GM13976 (cell line): ENCODE data around the gene SEC24C.

Source experiments
- DNase-seq: peaks from one replicate; pipeline ENCODE4 v3.0.0; 2012; ENCODE audit warnings: low spot score
- CTCF ChIP-seq: IDR thresholded peaks from 2 replicates; pipeline ENCODE4 v1.5.1; 2012; ENCODE audit warnings: borderline replicate concordance, mild to moderate bottlenecking; ENCODE audit not compliant: insufficient read depth; ENCODE audit errors: extremely low read depth, missing control alignments, control extremely low read depth
- in situ Hi-C: fragments of 300-500 bp; cut with MboI; formaldehyde crosslinking; loops from one replicate; pipeline ENCODE4 v1.12.0; 2022; ENCODE audit warnings: low sequenced_read_pairs, mixed read lengths, inconsistent platforms; ENCODE audit not compliant: unreplicated experiment

Gene SEC24C

GRCh38 chr10:73803680-73804286 lies 59.6 kb downstream of the SEC24C start:
- TF ChIP-seq CTCF = no peak
- in situ Hi-C loops = no loop called here
- peak; percentile 85 for DNase-seq

GRCh38 chr10:73806176-73806950 lies 62.2 kb downstream of the SEC24C start:
- in situ Hi-C loops = no loop called here
- no peak for DNase-seq
- no peak for TF ChIP-seq CTCF

DNA sequence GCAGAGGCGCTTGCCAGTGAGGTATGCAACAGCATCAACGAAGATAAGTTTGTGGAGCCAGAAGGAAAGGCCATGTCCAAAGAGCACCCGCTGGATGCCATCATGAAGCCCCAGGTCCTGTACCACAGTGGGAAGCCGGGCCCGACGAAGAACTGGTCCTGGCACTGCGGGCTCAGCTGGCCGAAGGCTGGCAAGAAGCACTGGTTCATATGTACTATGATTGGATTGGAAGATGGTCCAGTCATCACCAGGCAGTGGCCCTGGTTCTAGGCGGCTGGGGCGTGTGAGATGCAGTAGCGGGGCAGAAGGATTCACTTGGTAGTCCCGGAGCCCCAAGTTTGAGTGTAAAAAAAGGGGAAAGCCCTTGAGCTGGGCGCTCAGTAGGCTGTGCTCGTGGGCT lies 63.3 kb downstream of the SEC24C start:
- no peak for TF ChIP-seq CTCF
- no peak for DNase-seq
- in situ Hi-C loops = no loop called here

GRCh38 chr10:73808021-73808815 lies 64.0 kb downstream of the SEC24C start:
- in situ Hi-C loops = no loop called here
- no peak for DNase-seq
- no peak for TF ChIP-seq CTCF

DNA sequence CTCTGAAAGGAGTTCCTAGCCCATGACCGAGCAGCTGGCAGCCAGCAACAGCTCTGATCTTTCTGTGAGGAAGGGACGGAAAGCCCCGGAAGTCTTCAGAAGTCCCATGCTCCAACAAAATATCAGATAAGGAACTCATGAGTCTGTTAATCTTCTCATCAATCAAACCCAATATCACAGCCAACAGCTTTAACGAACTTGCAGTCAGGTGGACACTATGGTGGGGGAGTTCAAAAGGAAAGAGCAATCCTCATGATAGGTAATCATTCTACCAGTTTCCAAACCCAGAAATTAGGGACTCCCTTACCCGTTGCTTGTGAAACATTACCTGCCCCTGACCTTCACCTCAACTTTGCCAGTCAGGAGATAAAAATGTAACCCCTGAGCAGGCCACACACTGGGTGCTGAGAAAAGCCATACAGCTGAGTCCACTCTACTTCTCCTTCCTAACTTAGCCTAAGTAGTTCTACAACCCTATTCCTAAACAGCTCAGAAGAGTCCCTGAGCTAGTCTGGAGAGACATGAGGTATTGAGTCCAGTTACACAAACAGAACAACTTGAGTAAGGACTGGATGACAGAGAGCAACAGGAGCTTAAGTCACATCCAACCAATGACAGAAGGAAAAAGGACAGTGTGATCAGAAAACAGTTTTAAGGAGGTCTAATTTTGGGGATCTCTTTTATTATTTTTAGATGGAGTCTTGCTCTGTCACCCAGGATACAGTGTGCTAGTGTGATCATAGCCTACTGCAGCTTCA lies 65.1 kb downstream of the SEC24C start:
- DNase-seq = no peak
- in situ Hi-C loops = no loop called here
- no peak for TF ChIP-seq CTCF

GRCh38 chr10:73810358-73810734 lies 66.2 kb downstream of the SEC24C start:
- TF ChIP-seq CTCF = no peak
- in situ Hi-C loops = no loop called here
- no peak for DNase-seq
